IMR-90 (cell line): ENCODE results near the gene ZBED2. TPM values are rescaled to one million over a fixed set of nuclear protein-coding genes. Genes with fewer than 3 reads are reported as not detected.

Source experiments
- ATAC-seq: fragments of 200-7000 bp; cut with Tn5 transposase; 2 replicates; pipeline ENCODE4 v1.9.1; 2020; ENCODE audit warnings: low read depth, mild to moderate bottlenecking, moderate library complexity
- BruUV-seq: library from RNA; stranded (reverse); fragments of 400-500 nt; replicated peaks from 2 replicates; lab custom pipeline; 2021; lab: Mats Ljungman, UMichigan
- CTCF ChIA-PET: fragments of 300-600 bp; formaldehyde crosslinking; extraction: SDS; loops from one replicate; lab custom pipeline; 2021; ENCODE audit warnings: antibody characterized with exemption; lab: Yijun Ruan, JAX
- POLR2A ChIA-PET: fragments of 300-600 bp; sonication (Branson Sonifier 250); formaldehyde crosslinking; loops from one replicate; lab custom pipeline; 2022; ENCODE audit warnings: antibody characterized with exemption; ENCODE audit not compliant: unreplicated experiment; lab: Charles Lee
- DNase-seq: peaks from one replicate; pipeline ENCODE4 v3.0.0; 2013
- H2AFZ ChIP-seq: replicated peaks from 2 replicates; pipeline ENCODE3; 2013; ENCODE audit warnings: low read length, mild to moderate bottlenecking; ENCODE audit not compliant: poor library complexity
- H2AK5ac ChIP-seq: 2 replicates; pipeline ENCODE4 v1.6.1; 2013; ENCODE audit warnings: low read depth, low read length, inconsistent platforms
- H2AK9ac ChIP-seq: replicated peaks from 2 replicates; pipeline ENCODE3; 2013; ENCODE audit warnings: mild to moderate bottlenecking, low read depth, low read length, moderate library complexity; ENCODE audit not compliant: poor library complexity
- H2BK120ac ChIP-seq: 2 replicates; pipeline ENCODE4 v1.6.1; 2013; ENCODE audit warnings: low read depth, low read length, inconsistent platforms
- H2BK15ac ChIP-seq: 3 replicates; pipeline ENCODE4 v1.6.1; 2013; ENCODE audit warnings: low read depth, low read length, inconsistent platforms
- H2BK20ac ChIP-seq: 2 replicates; pipeline ENCODE4 v1.6.1; 2013; ENCODE audit warnings: low read depth, mild to moderate bottlenecking, inconsistent platforms, low read length, moderate library complexity
- H2BK5ac ChIP-seq: 2 replicates; pipeline ENCODE4 v1.6.1; 2013; ENCODE audit warnings: mild to moderate bottlenecking, low read depth, low read length, inconsistent platforms; ENCODE audit not compliant: poor library complexity, severe bottlenecking
- H3K14ac ChIP-seq: replicated peaks from 2 replicates; pipeline ENCODE4 v1.6.1; 2013; ENCODE audit warnings: low read depth, low read length, inconsistent platforms
- H3K18ac ChIP-seq: 2 replicates; pipeline ENCODE4 v1.6.1; 2013; ENCODE audit warnings: low read depth, low read length, control low read depth
- H3K23ac ChIP-seq: 2 replicates; pipeline ENCODE4 v1.6.1; 2013; ENCODE audit warnings: low read depth, low read length, inconsistent platforms
- H3K27ac ChIP-seq: 2 replicates; pipeline ENCODE4 v1.5.1; 2013; ENCODE audit warnings: mild to moderate bottlenecking, control low read depth, low read length; ENCODE audit not compliant: insufficient read depth
- H3K27me3 ChIP-seq: 2 replicates; pipeline ENCODE4 v1.6.1; 2013; ENCODE audit warnings: low read length; ENCODE audit not compliant: control insufficient read depth, insufficient read depth
- H3K36me3 ChIP-seq: 2 replicates; pipeline ENCODE4 v1.6.1; 2013; ENCODE audit warnings: low read length, mixed read lengths; ENCODE audit not compliant: control insufficient read depth, insufficient read depth
- H3K4ac ChIP-seq: 2 replicates; pipeline ENCODE4 v1.6.1; 2013; ENCODE audit warnings: low read depth, low read length, inconsistent platforms
- H3K4me1 ChIP-seq: 2 replicates; pipeline ENCODE4 v1.6.1; 2013; ENCODE audit warnings: low read length, mixed read lengths; ENCODE audit not compliant: control insufficient read depth, insufficient read depth
- H3K4me2 ChIP-seq: 2 replicates; pipeline ENCODE4 v1.6.1; 2013; ENCODE audit warnings: low read depth, mild to moderate bottlenecking, control low read depth, low read length, moderate library complexity
- H3K4me3 ChIP-seq: 2 replicates; pipeline ENCODE4 v1.5.1; 2013; ENCODE audit warnings: low read depth, mild to moderate bottlenecking, control low read depth, low read length, moderate library complexity; ENCODE audit not compliant: insufficient read depth
- H3K56ac ChIP-seq: 2 replicates; pipeline ENCODE4 v1.6.1; 2013; ENCODE audit warnings: low read length, inconsistent platforms; ENCODE audit not compliant: insufficient read depth; ENCODE audit errors: extremely low read depth
- H3K79me1 ChIP-seq, 2 experiments: 2 replicates each; pipeline ENCODE4 v1.6.1; 2013; ENCODE audit warnings: low read length in 2 of 2, inconsistent platforms in 1 of 2, low read depth in 1 of 2
- H3K9ac ChIP-seq: 2 replicates; pipeline ENCODE4 v1.6.1; 2013; ENCODE audit warnings: low read depth, low read length, control low read depth
- H3K9me1 ChIP-seq: 2 replicates; pipeline ENCODE4 v1.6.1; 2013; ENCODE audit warnings: low read length, inconsistent platforms; ENCODE audit not compliant: insufficient read depth
- H3K9me3 ChIP-seq: 2 replicates; pipeline ENCODE4 v1.6.1; 2013; ENCODE audit warnings: low read length; ENCODE audit not compliant: control insufficient read depth, insufficient read depth
- H4K20me1 ChIP-seq: 2 replicates; pipeline ENCODE4 v1.6.1; 2013; ENCODE audit warnings: low read length, inconsistent platforms; ENCODE audit not compliant: insufficient read depth
- H4K5ac ChIP-seq: 2 replicates; pipeline ENCODE4 v1.6.1; 2013; ENCODE audit warnings: mild to moderate bottlenecking, low read depth, low read length, control low read depth
- H4K8ac ChIP-seq, 2 experiments: 2 replicates each; pipeline ENCODE4 v1.6.1; 2013; ENCODE audit warnings: low read depth in 2 of 2, low read length in 2 of 2, control low read depth in 1 of 2, inconsistent platforms in 1 of 2
- H4K91ac ChIP-seq: 2 replicates; pipeline ENCODE4 v1.6.1; 2013; ENCODE audit warnings: low read depth, low read length, inconsistent platforms; ENCODE audit not compliant: insufficient read depth
- BHLHE40 ChIP-seq: fragments of 150-350 bp; IDR thresholded peaks from 2 replicates; pipeline ENCODE4 v1.6.1; 2016; ENCODE audit warnings: mild to moderate bottlenecking, low read depth, low read length
- CEBPB ChIP-seq: IDR thresholded peaks from 2 replicates; pipeline ENCODE4 v1.6.1; 2012; ENCODE audit warnings: low read depth, low read length, improper control_type of control experiment
- CHD1 ChIP-seq: IDR thresholded peaks from 2 replicates; pipeline ENCODE4 v1.6.1; 2012; ENCODE audit warnings: low read depth, low read length, improper control_type of control experiment
- CTCF ChIP-seq: conservative IDR thresholded peaks from 2 replicates; pipeline ENCODE4 v1.5.1; 2012; ENCODE audit warnings: mild to moderate bottlenecking, low read depth, low read length, improper control_type of control experiment
- ELK1 ChIP-seq: fragments of 150-350 bp; IDR thresholded peaks from 2 replicates; pipeline ENCODE4 v1.6.1; 2016; ENCODE audit warnings: low read depth, mild to moderate bottlenecking, low read length, moderate library complexity, borderline replicate concordance
- FOS ChIP-seq: fragments of 150-350 bp; IDR thresholded peaks from 2 replicates; pipeline ENCODE4 v1.6.1; 2016; ENCODE audit warnings: low read depth, low read length
- MAFK ChIP-seq: IDR thresholded peaks from 2 replicates; pipeline ENCODE4 v1.6.1; 2012; ENCODE audit warnings: low read depth, low read length, improper control_type of control experiment
- MAZ ChIP-seq: IDR thresholded peaks from 2 replicates; pipeline ENCODE4 v1.6.1; 2012; ENCODE audit warnings: low read depth, mild to moderate bottlenecking, low read length, improper control_type of control experiment, moderate library complexity, borderline replicate concordance
- MXI1 ChIP-seq: IDR thresholded peaks from 2 replicates; pipeline ENCODE4 v1.6.1; 2012; ENCODE audit warnings: low read depth, mild to moderate bottlenecking, low read length, moderate library complexity, borderline replicate concordance
- NFE2L2 ChIP-seq: fragments of 150-350 bp; IDR thresholded peaks from 2 replicates; pipeline ENCODE4 v1.6.1; 2016; ENCODE audit warnings: low read depth, mild to moderate bottlenecking, low read length
- POLR2A ChIP-seq: IDR thresholded peaks from 2 replicates; pipeline ENCODE4 v1.6.1; 2012; ENCODE audit warnings: mild to moderate bottlenecking, low read depth, low read length
- RAD21 ChIP-seq: IDR thresholded peaks from 2 replicates; pipeline ENCODE4 v1.6.1; 2012; ENCODE audit warnings: low read length, improper control_type of control experiment
- RCOR1 ChIP-seq: IDR thresholded peaks from 2 replicates; pipeline ENCODE4 v1.6.1; 2012; ENCODE audit warnings: mild to moderate bottlenecking, low read length, improper control_type of control experiment; ENCODE audit not compliant: insufficient replicate concordance
- RFX5 ChIP-seq: IDR thresholded peaks from 2 replicates; pipeline ENCODE4 v1.8.0; 2012; ENCODE audit warnings: low read depth, mild to moderate bottlenecking, low read length, moderate library complexity
- SMC3 ChIP-seq: fragments of 150-350 bp; IDR thresholded peaks from 2 replicates; pipeline ENCODE4 v1.6.1; 2016; ENCODE audit warnings: low read depth, mild to moderate bottlenecking, antibody characterized with exemption, low read length, moderate library complexity
- USF2 ChIP-seq: fragments of 150-350 bp; IDR thresholded peaks from 2 replicates; pipeline ENCODE4 v1.6.1; 2017; ENCODE audit warnings: mild to moderate bottlenecking, antibody characterized with exemption, low read length, low read depth
- dilution Hi-C: fragments of 300-500 bp; cut with HindIII; formaldehyde crosslinking; loops from one replicate; pipeline ENCODE4 v1.14.3; 2018; ENCODE audit warnings: low sequenced_read_pairs; ENCODE audit not compliant: unreplicated experiment
- in situ Hi-C: fragments of 300-500 bp; cut with MboI; formaldehyde crosslinking; loops from 3 replicates; pipeline ENCODE4 v1.14.3; 2019; ENCODE audit warnings: low sequenced_read_pairs, inconsistent platforms, mixed read lengths
- intact Hi-C: fragments of 100-400 bp; cut with micrococcal nuclease; formaldehyde crosslinking; loops from 2 replicates; pipeline ENCODE4 v1.10.0; 2022
- polyA plus RNA-seq, 3 experiments: library from polyadenylated mRNA; depleted of rRNA; stranded (reverse); fragments of >200 nt; gene quantifications; 2 replicates each; pipeline ENCODE4 v1.2.3, GENCODE V29; 2012; ENCODE audit warnings: low replicate concordance in 1 of 3
- total RNA-seq: library from RNA; depleted of rRNA; stranded (reverse); fragments of >200 nt; gene quantifications from 2 replicates; pipeline ENCODE4 v1.2.3, GENCODE V29; 2012

Gene ZBED2
- total and polyA plus RNA-seq, 2 of the 4 experiments (the other 2 are of a cell fraction) = 0.51 to 0.72 TPM

GRCh38 chr3:111618945-111619344, 23.8 kb upstream of the ZBED2 start:
- no TSS peak for BruUV-seq
- no peak overlapping the region for H3K56ac ChIP-seq
- intact Hi-C loops (loop anchor here (2.0 kb wide), 1 partner anchor 40 kb away; no protein-coding TSS in a partner anchor), in situ Hi-C loops (no loop called here), dilution Hi-C loops (no loop called here)
- POLR2A ChIA-PET = no interaction called here
- H3K4me2 ChIP-seq = no peak overlapping the region
- H3K79me1 ChIP-seq = no peaks in the 10 kb centered on the region
- DNase-seq = no peak
- H4K91ac ChIP-seq = no peak overlapping the region
- H2BK15ac ChIP-seq = no peak overlapping the region
- H3K14ac ChIP-seq = no peak overlapping the region
- no peak overlapping the region for H3K23ac ChIP-seq
- no peak overlapping the region for H3K27ac ChIP-seq
- no peak overlapping the region for H2AK9ac ChIP-seq
- H3K18ac ChIP-seq = peak overlapping the region; percentile 3; the same call in 1 of the 2 replicates
- H2BK5ac ChIP-seq = no peak overlapping the region
- H2AK5ac ChIP-seq = no peak overlapping the region
- H4K5ac ChIP-seq = no peak overlapping the region
- H3K4ac ChIP-seq = no peak overlapping the region
- H3K36me3 ChIP-seq = no peaks in the 10 kb centered on the region
- H4K20me1 ChIP-seq = no peaks in the 10 kb centered on the region
- H3K4me1 ChIP-seq = no peaks in the 10 kb centered on the region
- CTCF ChIA-PET = interaction anchor here (0.6 to 0.8 kb wide), 2 partner anchors 97 to 1786 kb away, joined by 3 to 5 read pairs; no protein-coding TSS in a partner anchor
- no peaks in the 10 kb centered on the region; the same call in 1 of the 2 replicates for H3K9me3 ChIP-seq
- H2AFZ ChIP-seq = no peak overlapping the region
- H3K27me3 ChIP-seq = no peaks in the 10 kb centered on the region
- TF ChIP-seq CEBPB (no peak), NFE2L2 (no peak), USF2 (no peak), SMC3 (no peak), POLR2A (no peak), MAZ (no peak), BHLHE40 (no peak), CTCF (no peak), RAD21 (no peak), RCOR1 (no peak), MXI1 (no peak), ELK1 (no peak), MAFK (no peak), RFX5 (no peak), FOS (no peak), CHD1 (no peak)
- no peak overlapping the region for H3K9ac ChIP-seq
- H2BK120ac ChIP-seq = no peak overlapping the region
- peaks cover 3% of the 10 kb centered on the region; the same call in 1 of the 2 replicates for H3K9me1 ChIP-seq
- ATAC-seq = no peak; the same call in 1 of the 2 replicates
- no peak overlapping the region for H4K8ac ChIP-seq
- no peak overlapping the region for H3K4me3 ChIP-seq
- H2BK20ac ChIP-seq = no peak overlapping the region
